A673 (cell line): ENCODE data around the gene OR4D11. TPM values are rescaled to one million over a fixed set of nuclear protein-coding genes. Genes with fewer than 3 reads are reported as not detected.

ENCODE experiments used
- Bru-seq: library from RNA; stranded (reverse); fragments of 400-500 nt; gene quantifications from one replicate; lab custom pipeline; 2021; lab: Mats Ljungman, UMichigan
- BruChase-seq, 2 experiments: library from RNA; stranded (reverse); fragments of 400-500 nt; gene quantifications; one replicate each; lab custom pipeline; 2021; lab: Mats Ljungman, UMichigan
- BruUV-seq: library from RNA; stranded (reverse); fragments of 400-500 nt; replicated peaks from 2 replicates; lab custom pipeline; 2021; lab: Mats Ljungman, UMichigan
- CTCF ChIA-PET: fragments of 300-600 bp; sonication (Branson Sonifier 250); formaldehyde crosslinking; loops from one replicate; lab custom pipeline; 2022; ENCODE audit warnings: antibody characterized with exemption; lab: Charles Lee
- POLR2A ChIA-PET: fragments of 300-600 bp; sonication (Branson Sonifier 250); formaldehyde crosslinking; loops from one replicate; lab custom pipeline; 2022; ENCODE audit warnings: antibody characterized with exemption; ENCODE audit not compliant: low non-redundant PET; lab: Charles Lee
- DNase-seq: peaks from one replicate; pipeline ENCODE4 v3.0.0-alpha.2; 2015; ENCODE audit warnings: low spot score
- H3K27ac ChIP-seq: fragments of 200-600 bp; sonication (generic); 2 replicates; pipeline ENCODE4 v1.5.1; 2016; ENCODE audit warnings: mixed run types, low read depth, mild to moderate bottlenecking, mixed read lengths, antibody characterized with exemption, low read length; ENCODE audit not compliant: poor library complexity, severe bottlenecking
- H3K27me3 ChIP-seq: fragments of 200-600 bp; sonication (generic); replicated peaks from 2 replicates; pipeline ENCODE4 v1.6.1; 2017; ENCODE audit warnings: mixed run types, low read depth, mild to moderate bottlenecking, mixed read lengths, antibody characterized with exemption, low read length; ENCODE audit not compliant: insufficient read depth, poor library complexity
- H3K36me3 ChIP-seq: fragments of 200-600 bp; sonication (generic); 2 replicates; pipeline ENCODE4 v1.6.1; 2016; ENCODE audit warnings: mixed run types, mild to moderate bottlenecking, mixed read lengths, antibody characterized with exemption, low read length; ENCODE audit not compliant: insufficient read depth, poor library complexity, severe bottlenecking
- H3K4me1 ChIP-seq: fragments of 200-600 bp; sonication (generic); 2 replicates; pipeline ENCODE4 v1.6.1; 2017; ENCODE audit warnings: mixed run types, mild to moderate bottlenecking, mixed read lengths, antibody characterized with exemption, low read length; ENCODE audit not compliant: insufficient read depth, poor library complexity, severe bottlenecking
- H3K4me3 ChIP-seq: fragments of 200-600 bp; sonication (generic); 2 replicates; pipeline ENCODE4 v1.5.1; 2016; ENCODE audit warnings: low read depth, mixed run types, mild to moderate bottlenecking, mixed read lengths, low read length; ENCODE audit not compliant: poor library complexity, severe bottlenecking
- H3K9me3 ChIP-seq: fragments of 200-600 bp; sonication (generic); 2 replicates; pipeline ENCODE4 v1.6.1; 2016; ENCODE audit warnings: mixed run types, low read depth, mild to moderate bottlenecking, mixed read lengths, antibody characterized with exemption, low read length; ENCODE audit not compliant: poor library complexity, severe bottlenecking
- EZH2 ChIP-seq: fragments of 200-600 bp; sonication (generic); IDR thresholded peaks from 2 replicates; pipeline ENCODE4 v1.6.1; 2017; ENCODE audit warnings: borderline replicate concordance, low read depth, mild to moderate bottlenecking, mixed read lengths, antibody characterized with exemption, low read length; ENCODE audit not compliant: poor library complexity, severe bottlenecking
- intact Hi-C: fragments of 100-400 bp; cut with micrococcal nuclease; formaldehyde crosslinking; loops from one replicate; pipeline ENCODE4 v1.10.0; 2022; ENCODE audit not compliant: unreplicated experiment
- long read RNA-seq: library from polyadenylated mRNA; stranded (forward); transcript quantifications from one replicate; pipeline ENCODE4 v2.0.0, GENCODE V29; 2022
- total RNA-seq: library from RNA; stranded (reverse); gene quantifications from 2 replicates; pipeline ENCODE4 v1.2.3, GENCODE V29; 2021
- TF ChIP-seq, protein P1 (sequence below): fragments of 300-800, 200-600 bp; sonication (generic); conservative IDR thresholded peaks from 2 replicates; pipeline ENCODE4 v1.5.1; 2017; ENCODE audit warnings: low read depth, mild to moderate bottlenecking, antibody characterized with exemption, low read length, moderate library complexity, mixed read lengths

Gene OR4D11
- total RNA-seq (not detected in 2 replicates), Bru-seq, nascent RNA (not detected), BruChase-seq, experiment 1, labeled RNA remaining after a 2-hour chase (not detected), BruChase-seq, experiment 2, labeled RNA remaining after a 6-hour chase (not detected)
- long read RNA-seq: 0 reads

DNA sequence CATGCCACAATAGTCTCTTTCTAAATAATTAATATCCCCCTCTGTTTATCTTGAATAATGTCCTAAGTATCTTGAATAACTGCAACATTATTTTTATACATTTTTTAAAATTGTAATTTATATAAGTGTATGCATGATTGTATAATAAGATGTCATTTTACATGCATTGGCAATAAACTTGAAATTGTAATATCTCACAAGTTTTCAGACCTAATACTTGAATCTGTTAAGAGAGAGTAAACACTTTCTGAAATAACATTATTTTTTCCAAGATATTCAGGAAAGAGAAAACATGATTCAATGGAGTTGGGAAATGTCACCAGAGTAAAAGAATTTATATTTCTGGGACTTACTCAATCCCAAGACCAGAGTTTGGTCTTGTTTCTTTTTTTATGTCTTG is at the start of gene OR4D11:
Gene OR4D11 (plus strand): TSS at position 301 of the 400 bp plus-strand sequence. CDS start 0 bp downstream, at position 301.
- H3K27me3 ChIP-seq: peaks cover 32% of the 10 kb centered on the region
- DNase-seq: no peak
- no peak within 1 kb of the TSS for H3K27ac ChIP-seq
- no peaks in the 10 kb centered on the region for H3K9me3 ChIP-seq
- no TSS peak for BruUV-seq
- ChIA-PET POLR2A (no interaction called here), CTCF (no interaction called here)
- intact Hi-C loops: no loop called here
- no peaks in the 10 kb centered on the region for H3K4me1 ChIP-seq
- no peak for TF ChIP-seq EZH2
- TF ChIP-seq, protein P1, sequence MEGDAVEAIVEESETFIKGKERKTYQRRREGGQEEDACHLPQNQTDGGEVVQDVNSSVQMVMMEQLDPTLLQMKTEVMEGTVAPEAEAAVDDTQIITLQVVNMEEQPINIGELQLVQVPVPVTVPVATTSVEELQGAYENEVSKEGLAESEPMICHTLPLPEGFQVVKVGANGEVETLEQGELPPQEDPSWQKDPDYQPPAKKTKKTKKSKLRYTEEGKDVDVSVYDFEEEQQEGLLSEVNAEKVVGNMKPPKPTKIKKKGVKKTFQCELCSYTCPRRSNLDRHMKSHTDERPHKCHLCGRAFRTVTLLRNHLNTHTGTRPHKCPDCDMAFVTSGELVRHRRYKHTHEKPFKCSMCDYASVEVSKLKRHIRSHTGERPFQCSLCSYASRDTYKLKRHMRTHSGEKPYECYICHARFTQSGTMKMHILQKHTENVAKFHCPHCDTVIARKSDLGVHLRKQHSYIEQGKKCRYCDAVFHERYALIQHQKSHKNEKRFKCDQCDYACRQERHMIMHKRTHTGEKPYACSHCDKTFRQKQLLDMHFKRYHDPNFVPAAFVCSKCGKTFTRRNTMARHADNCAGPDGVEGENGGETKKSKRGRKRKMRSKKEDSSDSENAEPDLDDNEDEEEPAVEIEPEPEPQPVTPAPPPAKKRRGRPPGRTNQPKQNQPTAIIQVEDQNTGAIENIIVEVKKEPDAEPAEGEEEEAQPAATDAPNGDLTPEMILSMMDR: no peak
- no peaks in the 10 kb centered on the region for H3K36me3 ChIP-seq
- no peak within 1 kb of the TSS for H3K4me3 ChIP-seq

DNA sequence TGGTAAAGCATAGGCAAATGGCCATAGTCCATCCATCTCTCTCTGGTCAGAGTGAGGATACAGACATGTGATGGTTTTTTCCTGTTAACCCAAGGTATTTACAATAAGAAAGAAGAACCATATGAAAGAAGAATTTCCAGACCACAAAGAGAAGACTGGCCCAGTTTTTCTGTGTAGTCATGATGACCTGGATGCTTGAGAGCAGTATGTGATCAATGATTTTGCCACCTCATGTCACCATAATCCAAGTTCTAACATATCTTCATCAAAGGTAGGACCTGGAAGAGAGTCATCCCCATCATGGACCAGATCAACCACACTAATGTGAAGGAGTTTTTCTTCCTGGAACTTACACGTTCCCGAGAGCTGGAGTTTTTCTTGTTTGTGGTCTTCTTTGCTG is 46.7 kb upstream of the OR4D11 start, which contains the start of gene OR4D6:
Gene OR4D6 (plus strand): TSS at position 301 of the 400 bp plus-strand sequence. CDS start 0 bp downstream, at position 301.
- ChIA-PET POLR2A (interaction anchor here (0.6 kb wide), 1 partner anchor 9 kb away, joined by 4 read pairs; no protein-coding TSS in a partner anchor), CTCF (no interaction called here)
- peaks cover 9% of the 10 kb centered on the region for H3K27me3 ChIP-seq
- no peaks in the 10 kb centered on the region for H3K9me3 ChIP-seq
- no peak within 1 kb of the TSS for H3K27ac ChIP-seq
- no peaks in the 10 kb centered on the region for H3K4me1 ChIP-seq
- no peak for DNase-seq
- TF ChIP-seq, protein P1: no peak
- intact Hi-C loops: no loop called here
- H3K36me3 ChIP-seq: no peaks in the 10 kb centered on the region
- no TSS peak for BruUV-seq
- H3K4me3 ChIP-seq: no peak within 1 kb of the TSS

- no TSS peak for BruUV-seq
These were observed 43.5 kb upstream of the OR4D11 start for GRCh38 chr11:59459916-59460315.

GRCh38 chr11:59463190-59463641 is 40.2 kb upstream of the OR4D11 start:
- no peaks in the 10 kb centered on the region for H3K36me3 ChIP-seq
- no peaks in the 10 kb centered on the region for H3K27me3 ChIP-seq
- POLR2A ChIA-PET: no interaction called here
- DNase-seq: peak; percentile 26
- intact Hi-C loops: no loop called here
- H3K27ac ChIP-seq: no peak overlapping the region
- H3K4me3 ChIP-seq: no peak overlapping the region
- TF ChIP-seq EZH2: no peak
- TF ChIP-seq, protein P1: 0 out of 2 replicates have a peak, but pooled peaks have one; percentile 31
- CTCF ChIA-PET: no interaction called here
- H3K4me1 ChIP-seq: no peaks in the 10 kb centered on the region
- H3K9me3 ChIP-seq: no peaks in the 10 kb centered on the region
- BruUV-seq: no TSS peak

More at GRCh38 chr11:59459916-59460315, 43.5 kb upstream of the OR4D11 start:
- intact Hi-C loops: no loop called here
- no peaks in the 10 kb centered on the region for H3K36me3 ChIP-seq
- ChIA-PET CTCF (no interaction called here), POLR2A (no interaction called here)
- DNase-seq: no peak
- H3K9me3 ChIP-seq: no peaks in the 10 kb centered on the region
- TF ChIP-seq EZH2: no peak
- no peaks in the 10 kb centered on the region for H3K4me1 ChIP-seq
- peaks cover 9% of the 10 kb centered on the region for H3K27me3 ChIP-seq
- H3K27ac ChIP-seq: no peak overlapping the region
- H3K4me3 ChIP-seq: no peak overlapping the region
